GM18868 (cell line): ENCODE results near the gene RMND5A.

Experiments used
- ATAC-seq: cut with Tn5 transposase; IDR thresholded peaks from one replicate; pipeline ENCODE4 v1.9.1; 2021; ENCODE audit warnings: mild to moderate bottlenecking, moderate library complexity; ENCODE audit not compliant: unreplicated experiment

Gene RMND5A

GRCh38 chr2:86790134-86790675 is 70.1 kb downstream of the RMND5A start:
- ATAC-seq: no peak

- ATAC-seq: no peak
These were observed 70.8 kb downstream of the RMND5A start, which contains the start of gene CD8A for GRCh38 chr2:86790676-86791572. Gene CD8A (minus strand): TSS chr2:86790913. CDS start chr2:86790825, 88 bp downstream.

GRCh38 chr2:86791573-86791972 is 71.5 kb downstream of the RMND5A start:
- no peak for ATAC-seq

- no peak for ATAC-seq
These were observed 73.7 kb downstream of the RMND5A start for GRCh38 chr2:86793752-86794151.

GRCh38 chr2:86794861-86795260 is 74.8 kb downstream of the RMND5A start:
- ATAC-seq: no peak

GRCh38 chr2:86800856-86801567 is 80.9 kb downstream of the RMND5A start:
- no peak for ATAC-seq

DNA sequence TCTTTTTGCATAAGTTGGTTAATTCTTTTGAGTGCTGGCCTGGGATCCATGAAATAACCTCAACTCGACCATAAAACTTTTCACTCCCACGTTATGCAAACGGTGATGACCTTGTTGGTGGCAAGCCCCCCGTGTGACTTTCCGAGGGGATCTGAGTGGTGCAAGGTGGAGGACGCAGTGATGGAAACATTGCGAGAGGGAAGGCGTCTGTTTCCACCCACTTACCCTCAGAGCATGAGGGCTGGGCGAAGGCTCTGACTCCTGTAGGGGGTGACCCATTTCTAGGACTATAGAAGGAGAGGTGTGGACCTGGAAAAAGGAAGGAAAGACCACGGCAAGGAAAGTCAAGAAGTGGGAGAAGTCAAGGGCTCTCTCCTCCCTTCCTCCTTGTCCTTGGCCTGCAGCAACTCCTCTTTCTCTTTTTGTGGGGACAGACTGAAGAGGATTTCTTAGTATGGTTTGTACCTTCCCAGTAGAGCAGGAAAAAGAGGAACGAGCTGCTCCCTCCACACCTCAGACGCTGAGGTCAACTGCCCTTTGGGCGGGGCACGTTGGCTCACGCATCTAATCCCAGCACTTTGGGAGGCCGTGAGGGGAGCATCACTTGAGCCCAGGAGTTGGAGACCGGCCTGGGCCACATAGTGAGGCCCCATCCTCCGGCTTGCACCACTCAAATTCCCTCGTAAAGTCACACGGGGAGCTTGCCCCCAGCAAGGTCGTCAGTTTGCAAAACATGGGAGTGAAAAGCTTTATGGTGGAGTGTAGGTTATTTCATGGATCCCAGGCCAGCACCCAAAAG is 86.2 kb downstream of the RMND5A start:
- no peak for ATAC-seq

- no peak for ATAC-seq
These were observed 87.0 kb downstream of the RMND5A start for GRCh38 chr2:86807133-86807467.

DNA sequence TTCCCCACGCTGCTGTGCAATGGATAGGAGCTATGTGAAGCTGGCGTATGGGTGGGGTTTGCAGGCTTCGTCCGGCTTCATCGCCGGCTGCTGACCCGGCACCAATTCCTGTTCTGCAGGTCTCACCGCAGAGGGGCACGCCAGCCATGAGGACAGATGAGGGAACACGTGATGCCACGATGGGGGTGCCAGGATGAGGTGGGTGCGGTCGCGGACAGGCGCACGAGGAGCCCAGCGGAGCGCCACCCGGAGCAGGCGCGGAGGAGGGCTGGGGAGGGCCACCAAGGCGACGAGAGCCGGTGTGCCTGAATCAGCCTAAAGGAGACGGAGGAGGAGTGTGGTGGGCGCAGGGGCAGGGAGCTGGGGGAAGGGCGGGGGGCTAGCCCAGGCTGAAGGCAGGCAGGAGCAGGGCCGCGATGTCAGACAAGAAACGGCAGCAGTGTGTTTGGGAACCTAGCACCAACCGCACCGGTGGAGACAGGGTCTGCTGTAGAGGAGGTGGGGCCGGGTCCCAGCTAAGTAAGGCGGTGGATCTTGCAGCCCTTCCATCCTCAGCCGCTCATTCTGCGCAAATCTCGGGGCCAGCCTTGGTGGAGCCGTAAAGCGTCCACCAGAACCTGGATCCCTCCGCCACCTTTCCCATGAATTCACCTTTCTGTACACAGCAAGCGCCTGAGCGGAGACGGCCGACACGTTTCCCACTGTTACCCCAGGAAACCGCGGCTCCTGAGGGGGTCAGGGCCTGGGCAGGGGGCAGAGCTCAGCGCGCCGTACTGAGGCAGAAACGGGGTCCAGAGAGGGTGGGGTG is 87.6 kb downstream of the RMND5A start:
- ATAC-seq: peak; percentile 39

DNA sequence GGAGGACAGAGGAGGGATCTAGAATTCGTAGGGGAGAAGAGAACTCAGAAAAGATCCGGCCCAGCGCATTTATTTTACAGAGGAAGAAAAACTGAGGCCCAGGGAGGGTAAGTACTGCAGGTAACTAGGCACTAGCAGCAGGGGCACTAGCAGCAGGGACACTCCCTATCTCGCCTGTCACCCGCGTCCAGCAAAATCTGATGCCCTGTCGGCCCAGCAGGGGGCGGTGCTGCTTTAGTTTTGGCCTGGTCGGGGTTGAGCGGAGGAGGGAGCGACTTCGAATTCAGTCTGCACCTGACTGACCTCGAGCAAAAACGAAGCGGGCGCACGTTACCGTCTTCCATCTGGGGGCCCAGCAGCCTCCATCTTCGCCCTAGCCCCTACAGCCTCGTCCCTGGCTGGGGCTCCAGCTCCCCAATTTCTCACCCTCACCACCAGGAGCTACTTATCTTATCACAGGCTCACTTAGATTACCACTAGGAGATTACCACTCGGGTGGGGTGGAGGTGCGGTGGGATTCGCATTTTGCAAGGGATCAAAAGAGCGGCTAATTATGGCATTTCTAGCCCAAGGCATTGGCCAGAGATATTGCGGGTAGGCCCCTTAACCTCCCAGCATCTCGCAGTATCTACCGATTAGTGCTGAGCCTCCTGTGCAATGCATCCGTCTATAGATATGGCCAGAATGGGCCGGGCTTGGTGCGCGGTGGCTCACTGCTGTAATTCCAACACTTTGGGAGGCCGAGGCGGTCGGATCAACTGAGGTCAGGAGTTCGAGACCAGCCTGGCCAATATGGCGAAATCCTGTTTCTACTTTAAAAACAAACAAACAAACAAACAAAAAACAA is 88.4 kb downstream of the RMND5A start:
- peak; percentile 92 for ATAC-seq

GRCh38 chr2:86809481-86810121 is 89.5 kb downstream of the RMND5A start:
- no peak for ATAC-seq

DNA sequence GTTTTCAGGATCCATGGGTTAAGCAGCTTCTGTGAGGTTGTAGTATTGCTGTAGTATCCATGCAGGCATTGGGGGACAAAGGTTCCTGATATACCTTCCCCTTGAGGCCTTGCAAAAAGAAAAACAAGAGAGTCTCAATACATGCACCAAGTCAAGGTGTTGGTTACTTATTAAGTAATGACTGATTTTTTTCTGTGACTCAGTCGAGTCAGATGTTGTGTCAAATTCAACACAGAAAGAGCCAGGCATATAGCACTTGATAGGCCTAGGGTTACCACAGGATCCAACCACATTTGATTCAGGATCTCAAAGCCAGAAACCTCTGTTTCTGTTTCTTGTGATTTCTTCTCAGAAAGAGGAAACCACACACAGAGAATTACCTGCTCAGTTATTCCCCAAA is 95.5 kb downstream of the RMND5A start:
- ATAC-seq: no peak

DNA sequence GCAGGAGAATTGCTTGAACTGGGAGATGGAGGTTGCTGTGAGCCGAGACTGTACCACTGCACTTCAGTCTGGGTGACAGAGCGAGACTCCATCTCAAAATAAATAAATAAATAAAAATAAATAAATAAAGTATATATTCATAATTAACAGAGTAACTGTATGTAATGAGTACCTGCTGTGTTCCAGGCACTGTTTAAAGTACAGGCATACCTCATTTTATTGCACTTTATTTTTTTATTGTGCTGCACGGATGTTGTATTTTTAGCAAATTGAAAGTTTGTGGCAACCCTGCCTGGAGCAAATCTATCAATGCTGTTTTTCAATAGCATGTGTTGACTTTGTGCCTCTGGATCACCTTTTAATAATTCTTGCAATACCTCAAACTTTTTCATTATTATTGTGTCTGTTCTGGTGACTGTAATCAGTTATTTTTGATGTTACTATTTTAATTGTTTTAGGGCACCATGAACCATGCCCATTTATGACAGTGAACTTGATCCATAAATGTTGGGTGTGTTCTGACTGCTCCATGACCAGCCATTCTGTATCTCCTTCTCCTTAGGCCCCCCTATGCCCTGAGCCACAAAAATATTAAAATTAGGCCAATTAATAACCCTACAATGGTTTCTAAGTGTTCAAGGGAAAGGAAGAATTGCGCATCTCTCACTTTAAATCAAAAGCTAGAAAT is 98.2 kb downstream of the RMND5A start:
- no peak for ATAC-seq

- ATAC-seq: no peak
These were observed 98.9 kb downstream of the RMND5A start for GRCh38 chr2:86818957-86819356.

- ATAC-seq: no peak
These were observed 101.2 kb downstream of the RMND5A start for GRCh38 chr2:86821306-86821705.

DNA sequence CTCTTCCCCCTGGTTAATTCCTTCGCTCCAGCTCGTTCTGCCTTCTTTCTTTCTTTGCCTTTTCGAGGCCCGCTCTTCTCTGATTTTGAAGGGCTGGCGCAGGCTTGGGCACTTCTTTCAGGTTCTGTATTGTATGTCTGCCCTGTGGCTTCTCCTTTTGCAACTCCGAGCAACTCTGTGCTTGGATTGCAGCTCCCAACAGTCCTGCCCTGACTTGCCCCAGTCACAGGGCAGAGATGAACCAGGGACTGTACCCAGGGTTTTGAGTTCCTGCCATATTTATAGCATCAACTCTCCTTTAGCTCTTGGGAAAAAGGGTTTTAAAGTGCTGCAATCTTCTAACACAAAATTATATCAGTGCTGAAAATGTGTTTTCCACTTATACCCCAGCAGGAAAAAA is 101.8 kb downstream of the RMND5A start:
- ATAC-seq: no peak

DNA sequence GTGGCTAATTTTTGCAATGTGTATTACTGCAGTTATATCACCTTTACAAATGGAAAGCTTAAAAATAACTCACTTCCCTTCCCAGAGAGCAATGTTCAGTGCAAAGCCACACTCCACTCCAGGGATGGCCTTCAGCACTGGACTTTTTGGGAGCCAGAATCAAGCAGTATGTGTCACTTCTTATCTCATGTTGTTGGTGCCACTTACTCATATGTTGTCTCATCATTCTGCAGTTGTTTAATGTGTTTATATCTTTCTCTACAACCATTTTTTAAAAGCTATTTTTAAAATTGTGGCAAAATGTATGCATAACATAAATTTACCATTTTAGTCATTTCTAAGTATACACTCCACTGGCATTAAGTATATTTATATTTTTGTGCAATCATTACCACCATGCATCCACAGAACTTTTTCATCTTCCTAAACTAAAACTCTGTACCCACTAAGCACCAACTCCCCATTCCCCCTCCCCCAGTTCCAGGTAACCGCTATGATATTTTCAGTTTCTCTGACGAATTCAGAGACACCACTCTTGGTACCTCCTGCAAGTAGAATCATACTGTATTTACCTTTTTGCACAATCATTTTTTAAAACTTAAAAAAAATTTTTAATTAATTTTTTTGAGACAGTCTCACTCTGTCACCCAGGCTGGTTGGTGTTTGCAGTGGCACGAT is 102.7 kb downstream of the RMND5A start:
- no peak for ATAC-seq
